Stimulated activated naive CD8-positive, alpha-beta T cell treated with anti-CD3 and anti-CD28 coated beads, Interleukin-15, amount 100 ng/mL, for 72 hours (primary cell): Measurements from ENCODE around the gene LAMC2.

Source experiments
- ATAC-seq: fragments of 150-1000 bp; cut with Tn5 transposase; 2 replicates; pipeline ENCODE4 v1.10.0; 2021; ENCODE audit warnings: mild to moderate bottlenecking, moderate library complexity
- DNase-seq, 2 donors: peaks; one replicate each; pipeline ENCODE4 v3.0.0; 2021 to 2022
- H3K27ac Mint-ChIP-seq, 2 donors: one replicate each; pipeline ENCODE4 v1.8.0; 2022; ENCODE audit warnings: mild to moderate bottlenecking in 2 of 2, mixed read lengths in 2 of 2, moderate library complexity in 2 of 2
- H3K27me3 Mint-ChIP-seq: one replicate; pipeline ENCODE4 v1.8.0; 2022; ENCODE audit warnings: mixed read lengths
- H3K4me1 Mint-ChIP-seq: one replicate; pipeline ENCODE4 v1.8.0; 2022; ENCODE audit warnings: mild to moderate bottlenecking, mixed read lengths
- H3K4me3 Mint-ChIP-seq, 2 donors: one replicate each; pipeline ENCODE4 v1.8.0; 2022; ENCODE audit warnings: mild to moderate bottlenecking in 2 of 2, mixed read lengths in 2 of 2, moderate library complexity in 1 of 2
- H3K9me3 Mint-ChIP-seq, 2 donors: one replicate each; pipeline ENCODE4 v1.8.0; 2022; ENCODE audit warnings: mixed read lengths in 2 of 2

The LAMC2 gene

DNA sequence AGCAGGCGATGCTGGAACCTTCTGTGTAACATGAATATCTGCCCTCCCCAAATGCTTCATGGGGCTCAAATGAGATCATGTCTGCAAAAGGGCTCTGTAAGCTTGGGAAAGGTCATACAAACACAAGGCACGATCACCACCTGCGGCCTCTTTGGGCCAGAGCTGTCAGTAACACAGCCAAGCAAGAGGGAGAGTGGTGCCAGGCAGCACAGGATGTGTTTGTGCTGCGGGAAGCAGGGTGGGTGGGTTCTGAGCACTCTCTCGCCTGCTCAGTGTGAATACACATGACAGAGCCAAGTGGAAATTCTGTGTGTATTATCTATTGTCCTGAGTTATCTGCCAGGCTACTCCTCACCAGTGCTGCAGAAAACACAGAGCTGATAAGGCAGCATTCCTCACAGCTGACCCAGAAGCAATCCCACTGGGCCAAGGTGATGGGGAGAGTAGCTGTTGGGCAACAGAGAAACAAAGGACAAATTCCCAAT is 101.2 kb downstream of the LAMC2 start:
- no peaks in the 10 kb centered on the region for H3K27me3 Mint-ChIP-seq
- no peak overlapping the region for H3K4me3 Mint-ChIP-seq
- no peak for DNase-seq
- H3K4me1 Mint-ChIP-seq, result no peaks in the 10 kb centered on the region
- no peaks in the 10 kb centered on the region for H3K9me3 Mint-ChIP-seq
- no peak for ATAC-seq
- peak overlapping the region in 1 of 2 donors; percentile 54 for H3K27ac Mint-ChIP-seq

DNA sequence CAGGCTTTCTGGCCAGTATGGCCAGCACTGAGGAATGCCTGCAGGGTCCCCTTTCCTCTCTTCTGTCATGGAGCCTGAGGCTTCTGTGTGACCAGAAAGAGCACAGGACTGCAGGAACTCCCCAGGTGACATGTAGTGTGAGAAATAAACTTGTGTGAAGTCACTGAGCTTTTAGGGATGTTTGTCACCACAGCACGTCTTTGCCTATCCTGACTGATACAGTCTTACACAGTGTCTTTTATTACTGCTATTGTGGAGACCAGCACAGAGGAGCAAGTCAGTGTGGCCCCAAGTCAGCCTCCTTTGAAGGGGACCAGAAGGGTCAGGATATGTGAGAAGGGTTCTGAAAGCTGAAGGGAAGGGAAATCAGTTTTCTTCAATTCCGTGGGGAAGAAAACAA is 102.5 kb downstream of the LAMC2 start:
- no peak for DNase-seq
- ATAC-seq, result no peak
- H3K27ac Mint-ChIP-seq, result no peak overlapping the region
- H3K9me3 Mint-ChIP-seq, result no peaks in the 10 kb centered on the region
- H3K27me3 Mint-ChIP-seq, result no peaks in the 10 kb centered on the region
- H3K4me1 Mint-ChIP-seq, result no peaks in the 10 kb centered on the region
- no peak overlapping the region for H3K4me3 Mint-ChIP-seq

DNA sequence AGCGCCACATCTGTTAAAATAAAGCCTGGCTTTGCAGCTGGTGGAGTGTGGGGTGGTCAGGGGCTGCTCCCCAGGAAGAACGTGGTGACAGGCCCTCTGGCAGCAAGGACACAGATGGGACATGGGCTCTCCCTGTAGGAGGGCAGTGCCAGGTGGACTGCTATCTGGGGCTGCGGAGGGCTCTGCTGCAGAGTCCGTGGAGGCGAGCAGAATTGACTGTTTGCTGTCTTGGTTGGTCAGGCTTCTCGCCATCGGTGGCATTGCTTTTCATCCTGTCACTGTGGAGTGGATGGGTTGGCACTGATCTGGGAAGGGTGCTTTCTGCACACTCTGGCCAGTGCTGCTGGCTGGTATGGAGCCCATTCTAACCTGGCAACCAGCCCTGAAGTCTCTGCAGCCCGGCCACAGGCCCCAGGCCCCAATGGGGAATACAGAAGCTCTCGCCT is 103.0 kb downstream of the LAMC2 start:
- Mint-ChIP-seq H3K27ac (no peak overlapping the region), H3K4me3 (no peak overlapping the region), H3K9me3 (no peaks in the 10 kb centered on the region), H3K4me1 (no peaks in the 10 kb centered on the region), H3K27me3 (no peaks in the 10 kb centered on the region)
- no peak for DNase-seq
- no peak for ATAC-seq

DNA sequence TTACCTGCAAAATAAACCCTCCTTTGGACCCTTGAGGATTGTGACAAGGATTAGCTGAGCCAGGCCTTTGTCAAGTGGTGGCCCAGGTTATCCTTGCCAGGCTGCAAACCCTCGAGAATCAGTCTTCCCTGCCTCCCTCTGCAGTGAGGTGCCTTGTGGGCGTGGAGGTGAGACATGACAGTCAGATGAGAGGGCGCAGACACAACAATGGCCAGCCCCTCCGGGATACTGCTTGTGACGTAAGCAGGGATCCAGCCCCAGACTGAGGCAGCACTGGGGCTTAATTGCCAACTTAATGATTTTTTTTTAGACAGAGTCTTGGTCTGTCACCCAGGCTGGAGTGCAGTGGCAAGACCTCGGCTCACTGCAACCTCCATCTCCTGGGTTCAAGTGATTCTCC is 104.6 kb downstream of the LAMC2 start:
- Mint-ChIP-seq H3K4me3 (no peak overlapping the region), H3K9me3 (no peaks in the 10 kb centered on the region), H3K4me1 (no peaks in the 10 kb centered on the region), H3K27ac (no peak overlapping the region), H3K27me3 (no peaks in the 10 kb centered on the region)
- ATAC-seq (no peak), DNase-seq (no peak)

DNA sequence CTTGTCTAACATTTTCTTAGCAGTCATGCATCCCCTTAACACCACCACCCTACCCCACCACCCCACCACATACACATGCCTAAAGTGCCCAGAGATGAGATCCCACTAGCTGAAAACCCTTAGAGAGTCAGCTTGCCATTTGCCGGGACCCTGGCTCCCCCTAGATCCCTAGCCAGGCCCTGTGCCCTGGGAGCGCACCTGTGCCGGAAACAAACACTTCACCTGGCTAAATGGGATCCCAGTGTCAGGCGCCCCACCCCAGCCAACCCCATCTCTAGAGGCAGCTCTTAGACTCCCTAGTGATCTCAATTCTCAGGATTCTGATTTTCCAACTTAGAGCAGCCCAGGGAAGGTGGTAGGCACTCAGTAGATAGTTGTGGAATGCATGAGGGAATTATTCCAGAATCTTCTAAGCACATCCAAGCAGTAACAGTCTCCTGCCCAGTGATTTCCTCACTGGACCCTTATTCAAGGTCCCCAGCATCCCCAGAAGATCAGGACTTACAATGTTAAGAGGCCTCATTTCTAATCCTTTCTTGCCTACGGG is 105.2 kb downstream of the LAMC2 start:
- peak; percentile 29 for ATAC-seq
- Mint-ChIP-seq H3K9me3 (no peaks in the 10 kb centered on the region), H3K27me3 (no peaks in the 10 kb centered on the region), H3K4me1 (no peaks in the 10 kb centered on the region), H3K4me3 (no peak overlapping the region), H3K27ac (no peak overlapping the region)
- DNase-seq, result no peak

DNA sequence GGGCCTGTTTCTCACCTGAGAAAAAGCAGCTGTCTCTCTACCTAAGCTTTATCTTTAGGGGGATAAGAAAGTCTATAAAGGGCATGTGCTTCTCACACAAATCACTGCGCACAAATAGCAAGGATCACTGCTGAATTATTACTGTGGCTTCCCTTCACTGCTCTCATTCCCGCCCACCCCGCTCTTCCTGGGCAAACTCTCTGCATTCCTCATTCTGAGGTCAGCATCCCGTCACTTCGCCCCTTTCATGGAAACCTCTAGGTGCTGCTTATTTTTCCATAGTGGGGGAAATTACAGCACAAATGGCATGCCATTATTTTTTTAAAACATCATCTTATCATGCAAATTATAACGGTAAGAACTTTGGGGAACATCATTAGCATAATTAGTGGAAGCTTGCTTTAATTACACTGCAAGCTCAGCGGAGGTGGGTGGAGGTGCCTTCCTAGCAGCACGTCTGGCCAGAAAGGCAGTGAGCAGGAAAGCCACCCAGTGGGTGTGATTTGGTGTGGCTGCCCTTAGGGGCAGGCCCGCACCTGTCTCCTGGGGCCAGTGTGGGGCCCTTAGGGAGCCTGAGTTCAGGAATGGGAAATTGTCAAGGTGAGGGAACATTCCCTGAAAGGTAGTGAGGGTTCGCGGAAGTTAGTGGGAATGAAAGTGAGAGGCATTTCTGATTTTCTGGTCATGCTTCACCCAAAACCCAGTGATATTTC is 105.9 kb downstream of the LAMC2 start:
- ATAC-seq (no peak), DNase-seq (no peak)
- H3K4me3 Mint-ChIP-seq, result no peak overlapping the region

DNA sequence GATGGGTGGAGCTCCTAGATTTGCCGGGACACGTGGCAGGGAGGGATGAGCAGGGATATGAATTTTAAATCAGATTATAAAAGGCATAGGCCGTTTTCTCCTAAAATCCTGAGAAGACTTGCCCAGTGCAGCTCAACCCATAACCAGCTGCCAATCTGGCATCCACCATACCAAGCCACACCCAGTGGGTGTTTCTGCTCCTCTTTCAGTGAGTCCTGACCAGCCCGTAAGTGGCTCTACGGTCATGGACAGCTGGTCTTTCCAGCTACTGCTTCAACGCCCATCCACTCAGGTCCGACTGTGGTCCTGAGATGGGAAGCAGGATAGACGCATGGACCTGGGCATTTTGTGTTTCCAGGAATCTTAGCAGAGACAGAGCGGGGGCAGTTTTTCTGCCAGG is 107.2 kb downstream of the LAMC2 start:
- DNase-seq (no peak), ATAC-seq (no peak)
- Mint-ChIP-seq H3K9me3 (no peaks in the 10 kb centered on the region), H3K4me3 (no peak overlapping the region), H3K27me3 (peaks cover 8% of the 10 kb centered on the region), H3K27ac (peak overlapping the region in 1 of 2 donors; percentile 5), H3K4me1 (no peaks in the 10 kb centered on the region)

More for the DNA sequence above, 105.9 kb downstream of the LAMC2 start:
- Mint-ChIP-seq H3K4me1 (no peaks in the 10 kb centered on the region), H3K27me3 (peaks cover 4% of the 10 kb centered on the region), H3K27ac (no peak overlapping the region), H3K9me3 (no peaks in the 10 kb centered on the region)

DNA sequence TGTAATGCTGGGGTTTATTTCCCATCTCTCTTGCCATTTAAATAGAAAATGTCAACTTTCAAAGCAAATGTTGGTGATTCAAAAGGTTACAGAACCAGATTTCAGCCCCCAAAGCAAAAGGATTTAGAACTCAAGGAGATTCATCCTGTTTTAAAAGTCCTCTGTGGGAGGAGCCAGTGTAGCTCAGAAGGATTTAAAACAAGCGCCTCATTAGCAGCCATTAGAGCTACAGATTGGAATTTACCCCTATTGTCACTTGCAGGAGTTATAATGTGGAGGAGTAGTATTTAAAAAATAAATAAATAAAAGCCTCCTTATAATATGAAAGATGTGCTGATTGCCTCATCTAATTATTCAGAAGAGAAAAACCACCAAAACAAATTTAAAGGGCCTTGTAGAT is 107.8 kb downstream of the LAMC2 start:
- Mint-ChIP-seq H3K4me1 (no peaks in the 10 kb centered on the region), H3K9me3 (no peaks in the 10 kb centered on the region), H3K27me3 (peaks cover 8% of the 10 kb centered on the region), H3K4me3 (no peak overlapping the region), H3K27ac (no peak overlapping the region)
- no peak for ATAC-seq
- no peak for DNase-seq
